ENCODE data around the gene NUDT14.

Gene NUDT14

GRCh38 chr14:105144666-105145380, 36.3 kb downstream of the NUDT14 start:
- no peak for DNase-seq

- DNase-seq = no peak
Observed at GRCh38 chr14:105144026-105144665, 37.0 kb downstream of the NUDT14 start.

- no peak for DNase-seq
Observed at GRCh38 chr14:105143451-105144025, 37.6 kb downstream of the NUDT14 start.

- DNase-seq = no peak
Observed at GRCh38 chr14:105142651-105143450, 38.3 kb downstream of the NUDT14 start.

GRCh38 chr14:105141486-105142281, 39.4 kb downstream of the NUDT14 start:
- DNase-seq = no peak

GRCh38 chr14:105141026-105141425, 40.1 kb downstream of the NUDT14 start:
- no peak for DNase-seq

- DNase-seq = no peak
Observed at GRCh38 chr14:105140581-105140980, 40.5 kb downstream of the NUDT14 start.

GRCh38 chr14:105139831-105140239, 41.3 kb downstream of the NUDT14 start:
- DNase-seq = no peak

GRCh38 chr14:105139212-105139825, 41.8 kb downstream of the NUDT14 start:
- DNase-seq = no peak

GRCh38 chr14:105138551-105139111, 42.5 kb downstream of the NUDT14 start:
- no peak for DNase-seq

- no peak for DNase-seq
Observed at GRCh38 chr14:105138021-105138541, 43.0 kb downstream of the NUDT14 start.

- no peak for DNase-seq
Observed at GRCh38 chr14:105137481-105138020, 43.6 kb downstream of the NUDT14 start.

- no peak for DNase-seq
Observed at GRCh38 chr14:105136401-105137322, 44.5 kb downstream of the NUDT14 start.

- DNase-seq = no peak
Observed at GRCh38 chr14:105135700-105136395, 45.3 kb downstream of the NUDT14 start.

- DNase-seq = no peak
Observed at GRCh38 chr14:105132921-105133654, 48.0 kb downstream of the NUDT14 start.

- no peak for DNase-seq
Observed at GRCh38 chr14:105131241-105131640, 49.9 kb downstream of the NUDT14 start.

- no peak for DNase-seq
Observed at GRCh38 chr14:105128059-105128458, 53.1 kb downstream of the NUDT14 start.

GRCh38 chr14:105126981-105127329, 54.2 kb downstream of the NUDT14 start:
- DNase-seq = no peak

Measured in SW 1271 (cell line).